Loucy (cell line): ENCODE data around the gene BCAS2.

Source experiments
- EZH2phosphoT487 ChIP-seq: fragments of 200-600 bp; IDR thresholded peaks from 2 replicates; pipeline ENCODE4 v1.6.1; 2018; ENCODE audit warnings: antibody characterized with exemption, mild to moderate bottlenecking, moderate library complexity, borderline replicate concordance
- TF ChIP-seq, protein P1 (sequence below): fragments of 200-600 bp; sonication (generic); conservative IDR thresholded peaks from 2 replicates; pipeline ENCODE4 v1.5.1; 2014; ENCODE audit warnings: mild to moderate bottlenecking, antibody characterized with exemption, low read length

DNA sequence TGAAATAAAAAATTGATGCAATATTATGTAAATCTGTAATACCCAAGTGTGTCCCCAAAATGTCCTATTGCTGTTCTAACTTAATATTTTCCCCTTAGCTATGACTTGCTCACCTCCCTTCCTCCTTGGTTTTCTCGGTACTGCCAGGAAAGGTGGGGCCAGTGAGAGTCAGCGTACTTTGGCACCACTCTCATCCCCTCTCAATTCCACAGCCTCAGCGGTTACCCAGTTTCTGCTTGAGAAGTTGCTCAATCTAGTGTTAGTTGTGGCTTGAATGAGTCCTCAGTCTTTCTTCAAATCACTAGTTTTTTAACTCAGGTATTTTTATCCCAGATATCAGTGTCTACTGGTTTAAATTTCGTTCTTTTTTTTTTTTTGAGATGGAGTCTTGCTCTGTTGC, 32.3 kb downstream of the BCAS2 start:
- TF ChIP-seq, protein P1, sequence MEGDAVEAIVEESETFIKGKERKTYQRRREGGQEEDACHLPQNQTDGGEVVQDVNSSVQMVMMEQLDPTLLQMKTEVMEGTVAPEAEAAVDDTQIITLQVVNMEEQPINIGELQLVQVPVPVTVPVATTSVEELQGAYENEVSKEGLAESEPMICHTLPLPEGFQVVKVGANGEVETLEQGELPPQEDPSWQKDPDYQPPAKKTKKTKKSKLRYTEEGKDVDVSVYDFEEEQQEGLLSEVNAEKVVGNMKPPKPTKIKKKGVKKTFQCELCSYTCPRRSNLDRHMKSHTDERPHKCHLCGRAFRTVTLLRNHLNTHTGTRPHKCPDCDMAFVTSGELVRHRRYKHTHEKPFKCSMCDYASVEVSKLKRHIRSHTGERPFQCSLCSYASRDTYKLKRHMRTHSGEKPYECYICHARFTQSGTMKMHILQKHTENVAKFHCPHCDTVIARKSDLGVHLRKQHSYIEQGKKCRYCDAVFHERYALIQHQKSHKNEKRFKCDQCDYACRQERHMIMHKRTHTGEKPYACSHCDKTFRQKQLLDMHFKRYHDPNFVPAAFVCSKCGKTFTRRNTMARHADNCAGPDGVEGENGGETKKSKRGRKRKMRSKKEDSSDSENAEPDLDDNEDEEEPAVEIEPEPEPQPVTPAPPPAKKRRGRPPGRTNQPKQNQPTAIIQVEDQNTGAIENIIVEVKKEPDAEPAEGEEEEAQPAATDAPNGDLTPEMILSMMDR: no peak
- no peak for TF ChIP-seq EZH2phosphoT487
